ENCODE results near the gene KANK2. TPM values are rescaled to one million over a fixed set of nuclear protein-coding genes. Genes with fewer than 3 reads are reported as not detected.

Gene KANK2
- total RNA-seq, 1 donor from 2014 or later: 387 TPM

DNA sequence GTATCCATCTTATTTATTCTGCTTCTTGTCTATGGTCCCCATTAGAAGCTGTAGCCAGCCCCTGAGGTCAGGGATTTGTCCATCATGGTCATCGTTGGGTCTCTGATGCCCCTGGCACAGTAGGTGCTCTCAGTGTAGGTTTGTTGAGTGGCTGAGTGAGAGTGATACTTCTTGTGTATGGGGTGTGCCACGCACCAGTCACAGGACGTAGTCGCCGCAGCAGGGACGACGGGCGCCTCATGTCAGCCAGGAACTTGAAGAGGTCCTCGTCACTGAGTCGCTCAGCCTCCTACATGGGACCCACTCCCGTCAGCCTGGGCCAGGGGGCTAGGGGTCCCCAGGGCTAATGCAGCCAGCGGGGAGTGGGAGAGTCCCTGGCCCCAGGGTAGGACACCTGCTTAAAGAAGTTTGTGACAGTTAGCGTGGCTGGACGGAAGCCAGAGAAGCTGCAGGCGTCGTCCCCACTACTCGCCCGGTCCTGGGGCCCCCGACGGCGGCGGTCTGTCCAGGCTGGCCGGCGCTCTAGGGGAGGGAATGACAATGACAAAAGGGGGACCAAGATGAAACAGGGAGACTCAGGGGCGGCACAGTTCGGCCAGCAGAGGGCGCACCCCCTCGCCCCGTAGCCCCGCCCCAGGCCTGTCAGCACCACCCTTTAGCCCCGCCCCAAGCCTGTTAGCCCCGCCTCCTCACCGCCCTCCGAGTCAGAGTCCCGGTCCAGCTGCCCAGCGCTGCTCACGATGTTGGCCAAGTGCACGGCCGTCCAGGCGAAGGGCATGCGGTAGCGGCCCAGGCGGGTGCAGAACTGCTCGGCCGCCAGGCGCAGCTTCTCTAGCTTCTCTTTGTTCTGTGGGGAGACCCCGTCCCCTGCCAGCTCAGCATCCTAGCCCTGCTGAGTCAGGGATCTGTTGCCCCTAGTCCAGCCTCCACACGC is 45.8 kb upstream of the KANK2 start:
- H3K9me3 Mint-ChIP-seq (ENCODE audit: unreplicated experiment): no peaks in the 10 kb centered on the region
- peaks cover 31% of the 10 kb centered on the region for H3K36me3 Mint-ChIP-seq (ENCODE audit: unreplicated experiment)
- H3K27ac Mint-ChIP-seq (ENCODE audit: unreplicated experiment): peak overlapping the region; percentile 16
- no peak overlapping the region for H3K4me3 Mint-ChIP-seq (ENCODE audit: unreplicated experiment)
- peak; percentile 96 for DNase-seq (ENCODE audit: extremely low spot score, unreplicated experiment)
- H3K4me1 Mint-ChIP-seq (ENCODE audit: unreplicated experiment): peaks cover 8% of the 10 kb centered on the region
- TF ChIP-seq, protein P1, sequence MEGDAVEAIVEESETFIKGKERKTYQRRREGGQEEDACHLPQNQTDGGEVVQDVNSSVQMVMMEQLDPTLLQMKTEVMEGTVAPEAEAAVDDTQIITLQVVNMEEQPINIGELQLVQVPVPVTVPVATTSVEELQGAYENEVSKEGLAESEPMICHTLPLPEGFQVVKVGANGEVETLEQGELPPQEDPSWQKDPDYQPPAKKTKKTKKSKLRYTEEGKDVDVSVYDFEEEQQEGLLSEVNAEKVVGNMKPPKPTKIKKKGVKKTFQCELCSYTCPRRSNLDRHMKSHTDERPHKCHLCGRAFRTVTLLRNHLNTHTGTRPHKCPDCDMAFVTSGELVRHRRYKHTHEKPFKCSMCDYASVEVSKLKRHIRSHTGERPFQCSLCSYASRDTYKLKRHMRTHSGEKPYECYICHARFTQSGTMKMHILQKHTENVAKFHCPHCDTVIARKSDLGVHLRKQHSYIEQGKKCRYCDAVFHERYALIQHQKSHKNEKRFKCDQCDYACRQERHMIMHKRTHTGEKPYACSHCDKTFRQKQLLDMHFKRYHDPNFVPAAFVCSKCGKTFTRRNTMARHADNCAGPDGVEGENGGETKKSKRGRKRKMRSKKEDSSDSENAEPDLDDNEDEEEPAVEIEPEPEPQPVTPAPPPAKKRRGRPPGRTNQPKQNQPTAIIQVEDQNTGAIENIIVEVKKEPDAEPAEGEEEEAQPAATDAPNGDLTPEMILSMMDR (IDR thresholded peaks at IDR 0.05): peak; percentile 87
- H3K27me3 Mint-ChIP-seq (ENCODE audit: unreplicated experiment): no peaks in the 10 kb centered on the region

DNA sequence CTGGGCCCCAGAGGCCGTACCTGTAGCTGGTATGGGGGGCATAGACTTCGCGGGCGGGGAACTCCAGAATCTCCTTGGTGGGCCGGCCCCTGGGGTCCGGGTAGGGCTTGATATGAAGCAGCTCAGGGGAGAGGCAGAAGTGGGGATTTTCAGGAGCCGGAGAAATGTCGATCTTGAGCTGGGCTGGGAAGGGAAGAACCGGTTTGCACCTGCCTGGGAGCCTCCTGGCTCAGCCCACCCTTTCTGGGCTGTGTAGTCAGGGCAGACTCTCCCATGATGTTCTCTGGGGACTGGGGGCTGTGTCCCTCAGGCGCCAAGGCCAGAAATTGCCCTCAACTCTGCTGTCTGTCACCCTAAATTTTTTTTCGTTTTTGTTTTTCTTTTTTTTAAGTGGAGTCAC is 44.7 kb upstream of the KANK2 start:
- Mint-ChIP-seq H3K9me3 (ENCODE audit: unreplicated experiment) (no peaks in the 10 kb centered on the region), H3K27ac (ENCODE audit: unreplicated experiment) (no peak overlapping the region), H3K27me3 (ENCODE audit: unreplicated experiment) (no peaks in the 10 kb centered on the region), H3K4me1 (ENCODE audit: unreplicated experiment) (peaks cover 6% of the 10 kb centered on the region), H3K4me3 (ENCODE audit: unreplicated experiment) (no peak overlapping the region), H3K36me3 (ENCODE audit: unreplicated experiment) (peaks cover 30% of the 10 kb centered on the region)
- TF ChIP-seq, protein P1 (IDR thresholded peaks at IDR 0.05): no peak
- DNase-seq (ENCODE audit: extremely low spot score, unreplicated experiment): no peak

DNA sequence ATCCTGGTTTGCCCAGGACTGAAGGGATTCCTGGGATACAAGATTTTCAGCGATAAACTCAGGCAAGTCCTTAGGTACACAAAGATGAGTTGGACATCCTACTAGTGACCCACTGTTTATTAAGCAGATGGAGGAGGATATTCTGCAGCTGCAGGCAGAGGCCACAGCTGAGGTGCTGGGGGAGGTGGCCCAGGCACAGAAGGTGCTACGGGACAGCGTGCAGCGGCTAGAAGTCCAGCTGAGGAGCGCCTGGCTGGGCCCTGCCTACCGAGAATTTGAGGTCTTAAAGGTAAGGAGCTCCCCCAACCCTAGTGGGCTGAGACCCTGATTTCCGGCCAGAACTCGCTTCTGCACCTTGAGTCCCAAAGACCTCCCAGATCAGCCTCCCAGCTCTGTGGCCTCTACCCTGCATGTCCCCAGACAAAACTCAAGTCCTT is 42.7 kb upstream of the KANK2 start:
- Mint-ChIP-seq H3K4me1 (ENCODE audit: unreplicated experiment) (peaks cover 6% of the 10 kb centered on the region), H3K27me3 (ENCODE audit: unreplicated experiment) (no peaks in the 10 kb centered on the region), H3K36me3 (ENCODE audit: unreplicated experiment) (peaks cover 25% of the 10 kb centered on the region), H3K4me3 (ENCODE audit: unreplicated experiment) (no peak overlapping the region), H3K9me3 (ENCODE audit: unreplicated experiment) (no peaks in the 10 kb centered on the region), H3K27ac (ENCODE audit: unreplicated experiment) (no peak overlapping the region)
- TF ChIP-seq, protein P1 (IDR thresholded peaks at IDR 0.05): no peak
- DNase-seq (ENCODE audit: extremely low spot score, unreplicated experiment): no peak

DNA sequence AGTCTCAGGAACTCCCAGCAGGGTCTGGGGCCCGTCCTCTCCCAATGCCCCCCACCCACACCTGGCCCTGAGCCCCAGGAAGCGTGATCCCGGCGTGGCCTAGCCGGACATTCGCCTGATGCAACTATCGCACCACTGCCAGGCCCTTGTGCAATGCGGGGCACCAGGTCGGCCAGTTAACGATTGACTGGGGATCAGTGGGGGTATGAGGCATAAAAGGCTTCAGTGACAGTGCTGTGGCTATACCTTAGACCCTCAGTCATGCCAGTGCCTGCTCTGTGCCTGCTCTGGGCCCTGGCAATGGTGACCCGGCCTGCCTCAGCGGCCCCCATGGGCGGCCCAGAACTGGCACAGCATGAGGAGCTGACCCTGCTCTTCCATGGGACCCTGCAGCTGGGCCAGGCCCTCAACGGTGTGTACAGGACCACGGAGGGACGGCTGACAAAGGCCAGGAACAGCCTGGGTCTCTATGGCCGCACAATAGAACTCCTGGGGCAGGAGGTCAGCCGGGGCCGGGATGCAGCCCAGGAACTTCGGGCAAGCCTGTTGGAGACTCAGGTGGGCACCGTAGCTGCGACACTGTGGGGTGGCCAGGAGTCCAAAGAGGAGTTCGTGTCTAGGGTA is 42.1 kb upstream of the KANK2 start, which contains the start of gene ANGPTL8:
ANGPTL8 (plus strand) TSS at position 243 of the 624 bp plus-strand sequence; CDS start at position 262, 19 bp downstream.
- Mint-ChIP-seq H3K4me1 (ENCODE audit: unreplicated experiment) (peaks cover 6% of the 10 kb centered on the region), H3K9me3 (ENCODE audit: unreplicated experiment) (no peaks in the 10 kb centered on the region), H3K4me3 (ENCODE audit: unreplicated experiment) (no peak within 1 kb of the TSS), H3K27ac (ENCODE audit: unreplicated experiment) (no peak within 1 kb of the TSS), H3K36me3 (ENCODE audit: unreplicated experiment) (peaks cover 25% of the 10 kb centered on the region), H3K27me3 (ENCODE audit: unreplicated experiment) (no peaks in the 10 kb centered on the region)
- TF ChIP-seq, protein P1 (IDR thresholded peaks at IDR 0.05): no peak
- no peak for DNase-seq (ENCODE audit: extremely low spot score, unreplicated experiment)
